Natural killer cell (primary cell): ENCODE results near the gene FAM3A. TPM values are rescaled to one million over a fixed set of nuclear protein-coding genes. Genes with fewer than 3 reads are reported as not detected.

ENCODE experiments used
- ATAC-seq, 3 donors: fragments of 150-1000 bp in 2 of 3; fragments of 200-7000 bp in 1 of 3; cut with Tn5 transposase; 1 replicate in 1 of 3; 2 replicates in 2 of 3; pipeline ENCODE4 v1.10.0; 2021; ENCODE audit warnings: mild to moderate bottlenecking in 2 of 3, moderate library complexity in 2 of 3
- DNase-seq, 2 donors: peaks; one replicate each; pipeline versions ENCODE4 v3.0.0 to v3.0.0-alpha.2; 2013 to 2021; ENCODE audit warnings: mixed read lengths in 1 of 2
- H3K27ac ChIP-seq: one replicate; pipeline ENCODE4 v1.5.1; 2013; ENCODE audit warnings: mild to moderate bottlenecking, low read length
- H3K27me3 ChIP-seq: one replicate; pipeline ENCODE4 v1.6.1; 2013; ENCODE audit warnings: low read length; ENCODE audit not compliant: control insufficient read depth, insufficient read depth
- H3K36me3 ChIP-seq: one replicate; pipeline ENCODE4 v1.6.1; 2013; ENCODE audit warnings: low read length; ENCODE audit not compliant: control insufficient read depth, insufficient read depth
- H3K4me1 ChIP-seq: one replicate; pipeline ENCODE4 v1.6.1; 2013; ENCODE audit warnings: low read length; ENCODE audit not compliant: control insufficient read depth, insufficient read depth
- H3K4me3 ChIP-seq: one replicate; pipeline ENCODE4 v1.5.1; 2013; ENCODE audit warnings: low read length
- H3K9me3 ChIP-seq: one replicate; pipeline ENCODE4 v1.6.1; 2013; ENCODE audit warnings: low read length; ENCODE audit not compliant: control insufficient read depth, insufficient read depth
- H3K27ac Mint-ChIP-seq, 2 donors: one replicate each; pipeline ENCODE4 v1.8.0; 2022; ENCODE audit warnings: mild to moderate bottlenecking in 2 of 2, mixed read lengths in 2 of 2, moderate library complexity in 1 of 2
- H3K27me3 Mint-ChIP-seq, 2 donors: one replicate each; pipeline ENCODE4 v1.8.0; 2022; ENCODE audit warnings: low read depth in 2 of 2, mixed read lengths in 2 of 2
- H3K36me3 Mint-ChIP-seq: one replicate; pipeline ENCODE4 v1.8.0; 2022; ENCODE audit warnings: mixed read lengths
- H3K4me1 Mint-ChIP-seq, 2 donors: one replicate each; pipeline ENCODE4 v1.8.0; 2022; ENCODE audit warnings: mixed read lengths in 2 of 2
- H3K4me3 Mint-ChIP-seq: one replicate; pipeline ENCODE4 v1.8.0; 2022; ENCODE audit warnings: mild to moderate bottlenecking, moderate library complexity, mixed read lengths
- H3K9me3 Mint-ChIP-seq, 2 donors: one replicate each; pipeline ENCODE4 v1.8.0; 2022; ENCODE audit warnings: mixed read lengths in 2 of 2
- CTCF ChIP-seq: fragments of 200-600 bp; IDR thresholded peaks from one replicate; pipeline ENCODE4 v1.8.0; 2022; ENCODE audit warnings: antibody characterized with exemption
- WGBS: methylation state at CpG from one replicate; pipeline ENCODE4 v1.1.7; 2013; ENCODE audit warnings: missing lambda C conversion rate; ENCODE audit not compliant: insufficient coverage; 5-methylcytosine and 5-hydroxymethylcytosine counted together
- intact Hi-C: fragments of 100-400 bp; cut with micrococcal nuclease; formaldehyde crosslinking; loops from one replicate; pipeline ENCODE4 v1.14.2; 2022
- total RNA-seq, 4 donors: library from RNA; stranded (reverse); fragments of 120-200 nt in 1 of 4; gene quantifications; one replicate each; pipeline versions ENCODE4 v1.2.3 to v1.2.4, GENCODE V29; 2013 to 2022

Gene FAM3A
- total RNA-seq, 3 donors from 2014 or later (not counting 1 experiment from before 2014, with no cell fraction given): 31.1 to 38.0 (median 37.3) TPM

- WGBS: 98% methylated on average over 22 of the region's 23 CpGs
- H3K4me1 ChIP-seq: peaks cover 18% of the 10 kb centered on the region
- peaks cover 36% of the 10 kb centered on the region for H3K36me3 ChIP-seq
- H3K27ac ChIP-seq: no peak overlapping the region
- H3K27me3 ChIP-seq: no peaks in the 10 kb centered on the region
- TF ChIP-seq CTCF: no peak
- no peak overlapping the region for H3K4me3 Mint-ChIP-seq
- no peaks in the 10 kb centered on the region for H3K9me3 Mint-ChIP-seq
- H3K4me1 Mint-ChIP-seq: peaks cover 5 to 7% of the 10 kb centered on the region in 2 donors
- ATAC-seq (no peak), DNase-seq (no peak)
- H3K9me3 ChIP-seq: no peaks in the 10 kb centered on the region
- no peak overlapping the region for H3K27ac Mint-ChIP-seq
- no peaks in the 10 kb centered on the region for H3K27me3 Mint-ChIP-seq
- intact Hi-C loops: loop anchor here (5.0 kb wide), 1 partner anchor 135 kb away; the partner anchor contains the start of gene RPL10
- H3K4me3 ChIP-seq: no peak overlapping the region
- no peaks in the 10 kb centered on the region for H3K36me3 Mint-ChIP-seq
Measured at GRCh38 chrX:154532690-154533089, 16.7 kb upstream of the FAM3A start.

GRCh38 chrX:154531626-154532025 lies 15.6 kb upstream of the FAM3A start:
- intact Hi-C loops: loop anchor here (5.0 kb wide), 1 partner anchor 134 kb away; the partner anchor contains the start of gene RPL10
- peaks cover 36% of the 10 kb centered on the region for H3K36me3 ChIP-seq
- ATAC-seq (no peak), DNase-seq (no peak)
- H3K4me1 ChIP-seq: peaks cover 25% of the 10 kb centered on the region
- no peaks in the 10 kb centered on the region for H3K27me3 ChIP-seq
- no peaks in the 10 kb centered on the region for H3K36me3 Mint-ChIP-seq
- TF ChIP-seq CTCF: no peak
- peaks cover 15 to 16% of the 10 kb centered on the region in 2 donors for H3K4me1 Mint-ChIP-seq
- H3K4me3 Mint-ChIP-seq: no peak overlapping the region
- 98% methylated on average over 7 of the region's 16 CpGs for WGBS
- no peak overlapping the region for H3K27ac ChIP-seq
- no peaks in the 10 kb centered on the region for H3K9me3 Mint-ChIP-seq
- no peak overlapping the region for H3K27ac Mint-ChIP-seq
- no peaks in the 10 kb centered on the region for H3K9me3 ChIP-seq
- no peaks in the 10 kb centered on the region for H3K27me3 Mint-ChIP-seq
- no peak overlapping the region for H3K4me3 ChIP-seq

- no peak overlapping the region for H3K27ac ChIP-seq
- DNase-seq: no peak
- intact Hi-C loops: loop anchor here (5.0 kb wide), 1 partner anchor 133 kb away; the partner anchor contains the start of gene RPL10
- Mint-ChIP-seq H3K27ac (no peak overlapping the region), H3K4me3 (no peak overlapping the region), H3K9me3 (no peaks in the 10 kb centered on the region), H3K36me3 (no peaks in the 10 kb centered on the region), H3K4me1 (peaks cover 25 to 26% of the 10 kb centered on the region in 2 donors), H3K27me3 (no peaks in the 10 kb centered on the region)
- no peaks in the 10 kb centered on the region for H3K27me3 ChIP-seq
- no peak for TF ChIP-seq CTCF
- H3K4me1 ChIP-seq: peaks cover 29% of the 10 kb centered on the region
- peaks cover 28% of the 10 kb centered on the region for H3K36me3 ChIP-seq
- no peak for ATAC-seq
- no peak overlapping the region for H3K4me3 ChIP-seq
- 96% methylated on average over 11 of the region's 11 CpGs for WGBS
- no peaks in the 10 kb centered on the region for H3K9me3 ChIP-seq
Measured at GRCh38 chrX:154530286-154530685, 14.3 kb upstream of the FAM3A start.

- Histone ChIP-seq H3K9me3 (no peaks in the 10 kb centered on the region), H3K36me3 (peaks cover 19% of the 10 kb centered on the region), H3K27ac (no peak overlapping the region), H3K4me3 (no peak overlapping the region), H3K4me1 (peaks cover 18% of the 10 kb centered on the region), H3K27me3 (no peaks in the 10 kb centered on the region)
- H3K4me1 Mint-ChIP-seq: peaks cover 19 to 20% of the 10 kb centered on the region in 2 donors
- WGBS: 91% methylated on average over 5 of the region's 6 CpGs
- H3K36me3 Mint-ChIP-seq: no peaks in the 10 kb centered on the region
- no peaks in the 10 kb centered on the region for H3K27me3 Mint-ChIP-seq
- no peak for TF ChIP-seq CTCF
- ATAC-seq (no peak), DNase-seq (no peak)
- no peak overlapping the region for H3K27ac Mint-ChIP-seq
- intact Hi-C loops: no loop called here
- H3K4me3 Mint-ChIP-seq: no peak overlapping the region
- no peaks in the 10 kb centered on the region for H3K9me3 Mint-ChIP-seq
Measured at GRCh38 chrX:154529206-154529612, 13.2 kb upstream of the FAM3A start.
